HAP-1 (cell line): Measurements from ENCODE around the gene SLC44A1.

Source experiments
- DNase-seq, 2 experiments: peaks; one replicate each; pipeline ENCODE4 v3.0.0-alpha.2; 2016 to 2020; ENCODE audit warnings: low spot score in 2 of 2
- H3K27me3 ChIP-seq: fragments of 250-450 bp; sonication (Bioruptor Pico); 2 replicates; pipeline ENCODE4 v1.5.1; 2020; ENCODE audit warnings: low read depth, mild to moderate bottlenecking, moderate library complexity
- H3K36me3 ChIP-seq: fragments of 250-450 bp; sonication (Bioruptor Pico); replicated peaks from 2 replicates; pipeline ENCODE4 v1.5.1; 2020; ENCODE audit warnings: mild to moderate bottlenecking
- H3K4me1 ChIP-seq: fragments of 250-450 bp; sonication (Bioruptor Pico); 2 replicates; pipeline ENCODE4 v1.5.1; 2020; ENCODE audit warnings: mild to moderate bottlenecking
- H3K4me3 ChIP-seq: fragments of 250-450 bp; sonication (Bioruptor Pico); 2 replicates; pipeline ENCODE4 v1.5.1; 2020; ENCODE audit warnings: mild to moderate bottlenecking, moderate library complexity
- H3K9me3 ChIP-seq: fragments of 250-450 bp; sonication (Bioruptor Pico); 2 replicates; pipeline ENCODE4 v1.5.1; 2020; ENCODE audit warnings: mild to moderate bottlenecking, moderate library complexity
- in situ Hi-C: fragments of 300-500 bp; cut with MboI; formaldehyde crosslinking; loops from 3 replicates; pipeline ENCODE4 v1.14.3; 2020; ENCODE audit warnings: low sequenced_read_pairs, inconsistent platforms, mixed read lengths

The SLC44A1 gene

DNA sequence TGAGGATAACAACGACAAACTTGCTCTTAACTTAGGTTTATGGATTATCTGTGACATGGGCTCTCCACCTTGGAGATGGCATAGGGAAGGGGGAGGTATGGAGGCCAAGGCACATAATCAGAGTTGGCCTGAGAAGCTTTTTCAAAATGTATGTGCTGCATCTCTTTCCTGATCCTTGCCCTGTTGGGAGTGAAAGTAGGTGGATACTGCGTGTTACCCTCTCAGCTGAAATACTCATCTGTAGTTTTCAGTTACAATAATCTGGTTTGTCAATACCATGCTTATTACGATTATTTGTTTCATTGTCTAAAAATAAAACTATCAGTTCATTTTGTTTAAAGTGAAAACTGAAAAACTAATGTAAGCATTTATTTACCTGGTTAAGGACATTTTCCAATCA, 86.7 kb downstream of the SLC44A1 start:
- no peaks in the 10 kb centered on the region for H3K27me3 ChIP-seq
- 0 out of 2 replicates have a peak, but pooled peaks cover 3% of the 10 kb centered on the region for H3K4me1 ChIP-seq
- DNase-seq, result no peak
- H3K36me3 ChIP-seq, result no peaks in the 10 kb centered on the region
- H3K4me3 ChIP-seq, result no peak overlapping the region
- in situ Hi-C loops, result no loop called here
- H3K9me3 ChIP-seq, result no peaks in the 10 kb centered on the region

DNA sequence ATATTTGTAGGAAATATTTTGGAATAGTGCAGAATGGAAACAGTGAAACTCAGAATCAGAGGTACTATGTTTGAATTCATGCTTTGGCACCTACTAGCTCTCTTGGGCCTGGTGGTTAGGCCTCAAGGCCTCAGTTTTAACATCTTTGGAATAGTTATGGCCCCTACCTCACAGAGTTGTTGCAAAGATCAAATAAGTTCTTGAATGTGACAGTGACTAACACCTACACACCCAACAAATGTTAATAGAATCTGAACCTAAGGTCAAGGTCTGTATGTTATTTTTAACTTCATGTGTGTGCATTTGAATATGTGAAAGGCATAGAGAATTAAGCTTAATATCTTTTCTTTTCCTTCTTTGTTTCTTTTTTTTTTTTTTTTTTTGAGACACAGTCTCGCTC, 87.3 kb downstream of the SLC44A1 start:
- in situ Hi-C loops, result no loop called here
- H3K4me3 ChIP-seq, result no peak overlapping the region

DNA sequence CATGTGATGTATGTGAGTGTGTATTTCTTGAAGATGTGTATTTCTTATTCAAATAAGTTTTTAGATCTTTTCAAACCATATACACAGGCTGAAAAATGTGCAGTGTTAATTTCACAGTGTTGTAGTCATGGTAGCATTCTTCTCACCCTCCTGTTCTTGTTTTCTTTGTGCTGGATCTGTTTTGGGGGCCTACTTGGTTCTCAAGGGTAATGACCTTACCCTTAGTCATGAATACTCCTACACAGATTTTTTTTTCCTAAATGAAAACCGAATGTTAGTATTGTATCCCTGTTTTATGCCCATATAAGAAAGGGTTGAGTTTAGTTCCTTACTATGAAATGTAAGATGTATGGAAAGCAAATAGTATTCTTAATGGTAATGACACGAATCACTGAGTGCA, 88.0 kb downstream of the SLC44A1 start:
- no peaks in the 10 kb centered on the region for H3K36me3 ChIP-seq
- in situ Hi-C loops, result no loop called here
- H3K4me1 ChIP-seq, result 0 out of 2 replicates have a peak, but pooled peaks cover 3% of the 10 kb centered on the region

More for the DNA sequence above, 87.3 kb downstream of the SLC44A1 start:
- Histone ChIP-seq H3K27me3 (no peaks in the 10 kb centered on the region), H3K36me3 (no peaks in the 10 kb centered on the region), H3K4me1 (0 out of 2 replicates have a peak, but pooled peaks cover 3% of the 10 kb centered on the region), H3K9me3 (no peaks in the 10 kb centered on the region)
- DNase-seq, result no peak

DNA sequence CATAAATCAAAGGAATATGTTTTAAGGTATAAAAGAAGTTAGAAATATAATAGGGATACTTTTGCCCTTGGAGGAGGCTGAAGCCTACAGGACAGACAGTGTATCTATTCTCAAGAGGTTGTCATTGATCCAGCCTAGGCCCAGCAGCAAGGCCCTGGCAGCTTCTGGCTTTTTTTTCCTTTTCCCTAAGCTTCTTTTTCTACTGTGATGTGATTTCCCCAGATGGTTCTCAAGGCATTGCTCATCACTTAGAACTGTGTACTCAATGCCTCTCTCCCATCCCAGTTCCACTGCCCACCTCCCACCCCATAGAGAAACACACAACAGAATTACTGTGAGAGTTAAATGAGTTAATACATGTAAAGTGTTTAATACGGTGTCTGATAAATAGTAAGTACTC, 88.6 kb downstream of the SLC44A1 start:
- no peaks in the 10 kb centered on the region for H3K36me3 ChIP-seq
- in situ Hi-C loops, result no loop called here
- no peaks in the 10 kb centered on the region for H3K9me3 ChIP-seq
- no peak overlapping the region for H3K4me3 ChIP-seq
- H3K27me3 ChIP-seq, result no peaks in the 10 kb centered on the region
- 0 out of 2 replicates have a peak, but pooled peaks cover 3% of the 10 kb centered on the region for H3K4me1 ChIP-seq
- DNase-seq, result no peak

More for the DNA sequence above, 88.0 kb downstream of the SLC44A1 start:
- DNase-seq, result no peak
- H3K9me3 ChIP-seq, result no peaks in the 10 kb centered on the region
- H3K27me3 ChIP-seq, result no peaks in the 10 kb centered on the region
- H3K4me3 ChIP-seq, result no peak overlapping the region

DNA sequence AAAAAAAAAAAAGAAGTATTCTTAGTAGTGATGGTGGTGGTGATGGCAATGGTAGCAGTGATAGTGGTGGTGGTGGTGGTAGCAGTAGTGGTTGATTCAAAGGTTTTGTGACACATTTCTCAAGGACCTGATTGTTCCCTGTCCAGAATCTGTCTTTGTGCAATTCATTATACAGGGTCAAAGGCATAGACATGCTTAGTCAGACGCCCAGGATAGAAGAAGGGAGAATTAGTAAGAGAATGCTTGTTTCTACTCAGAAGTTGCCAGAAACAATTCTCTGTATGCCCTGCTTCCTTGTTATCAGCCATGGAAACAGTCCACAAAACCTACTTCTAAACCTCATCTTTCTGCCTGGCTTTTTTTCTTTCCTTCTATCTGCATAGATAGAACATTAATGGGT, 89.4 kb downstream of the SLC44A1 start:
- H3K27me3 ChIP-seq, result no peaks in the 10 kb centered on the region
- H3K4me1 ChIP-seq, result 0 out of 2 replicates have a peak, but pooled peaks cover 3% of the 10 kb centered on the region
- H3K36me3 ChIP-seq, result no peaks in the 10 kb centered on the region
- in situ Hi-C loops, result no loop called here
- no peaks in the 10 kb centered on the region for H3K9me3 ChIP-seq
- no peak overlapping the region for H3K4me3 ChIP-seq
- no peak for DNase-seq

DNA sequence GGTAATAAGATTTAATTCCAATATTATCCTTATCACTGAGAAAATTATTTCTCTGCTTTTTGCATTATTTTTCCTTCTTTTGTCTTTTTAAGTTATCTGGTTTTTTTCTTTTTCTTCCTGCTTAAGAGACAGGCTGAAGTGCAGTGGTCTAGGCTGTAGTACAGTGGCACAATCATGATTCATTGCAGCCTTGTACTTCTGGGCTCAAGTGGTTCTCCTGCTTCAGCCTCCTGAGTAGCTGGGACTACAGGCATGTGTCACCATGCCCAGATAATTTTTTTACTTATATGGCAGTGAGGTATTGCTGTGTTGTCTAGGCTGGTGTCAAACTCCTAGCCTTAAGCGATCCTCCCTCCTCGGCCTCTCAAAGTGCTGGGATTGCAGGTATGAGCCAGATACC, 93.9 kb downstream of the SLC44A1 start:
- DNase-seq, result no peak
- in situ Hi-C loops, result no loop called here
- H3K27me3 ChIP-seq, result no peaks in the 10 kb centered on the region
- no peak overlapping the region for H3K4me3 ChIP-seq
- no peaks in the 10 kb centered on the region for H3K36me3 ChIP-seq
- H3K4me1 ChIP-seq, result 0 out of 2 replicates have a peak, but pooled peaks cover 3% of the 10 kb centered on the region
- no peaks in the 10 kb centered on the region for H3K9me3 ChIP-seq

DNA sequence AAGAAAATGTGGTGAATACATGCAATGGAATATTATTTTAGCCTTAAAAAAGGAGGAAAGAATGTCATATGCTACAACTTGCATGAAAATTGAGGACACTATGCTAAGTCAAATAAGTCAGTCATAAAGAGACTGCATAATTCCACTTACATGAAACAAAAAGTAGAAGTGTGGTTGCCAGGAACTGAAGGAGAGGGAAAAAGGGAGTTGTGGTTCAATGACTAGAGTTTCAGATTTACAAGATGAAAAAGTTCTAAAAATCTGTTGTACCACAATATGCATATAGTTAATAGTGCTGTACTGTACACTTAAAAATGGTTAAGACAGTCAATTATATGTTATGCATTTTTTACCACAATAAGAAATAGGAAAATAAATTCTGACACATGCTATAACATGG, 95.4 kb downstream of the SLC44A1 start:
- DNase-seq, result no peak
- H3K4me1 ChIP-seq, result no peaks in the 10 kb centered on the region
- H3K9me3 ChIP-seq, result no peaks in the 10 kb centered on the region
- H3K4me3 ChIP-seq, result no peak overlapping the region
- in situ Hi-C loops, result no loop called here
- no peaks in the 10 kb centered on the region for H3K36me3 ChIP-seq
- no peaks in the 10 kb centered on the region for H3K27me3 ChIP-seq

DNA sequence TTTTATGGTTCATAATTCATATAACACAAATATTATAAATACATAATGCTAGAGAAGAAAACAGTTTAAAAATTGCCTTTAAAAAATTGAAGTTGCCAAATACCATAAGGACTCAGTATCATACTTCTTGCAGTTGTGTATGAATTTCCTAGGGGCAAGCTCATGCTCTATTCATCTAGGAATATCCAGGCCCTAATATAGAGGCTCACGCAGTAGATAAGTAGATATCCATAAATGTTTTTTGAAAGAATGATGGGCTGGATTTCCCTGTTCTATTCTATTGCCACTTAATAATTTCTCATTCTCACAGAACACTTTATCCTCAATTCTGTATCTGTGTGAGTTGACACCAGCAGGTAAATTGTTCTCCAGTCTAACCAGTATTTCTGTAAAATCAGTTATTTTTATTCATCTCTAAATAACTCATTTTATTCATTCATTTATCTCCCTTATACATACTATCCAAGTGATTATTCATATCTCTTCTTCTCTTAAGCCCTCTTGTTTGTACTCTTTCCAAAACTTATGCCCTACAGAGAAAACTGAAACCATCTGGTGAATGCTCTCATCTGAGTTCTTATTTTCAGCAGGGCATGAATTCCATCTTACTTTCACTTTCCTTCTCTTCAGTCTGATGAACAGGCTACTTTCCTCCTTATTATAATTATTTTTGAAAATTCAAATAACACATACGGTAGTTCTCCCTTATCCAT, 97.1 kb downstream of the SLC44A1 start:
- H3K4me3 ChIP-seq, result no peak overlapping the region
- H3K9me3 ChIP-seq, result no peaks in the 10 kb centered on the region
- no peaks in the 10 kb centered on the region for H3K27me3 ChIP-seq
- in situ Hi-C loops, result no loop called here
- no peaks in the 10 kb centered on the region for H3K36me3 ChIP-seq
- no peak for DNase-seq
- peaks cover 9% of the 10 kb centered on the region for H3K4me1 ChIP-seq

DNA sequence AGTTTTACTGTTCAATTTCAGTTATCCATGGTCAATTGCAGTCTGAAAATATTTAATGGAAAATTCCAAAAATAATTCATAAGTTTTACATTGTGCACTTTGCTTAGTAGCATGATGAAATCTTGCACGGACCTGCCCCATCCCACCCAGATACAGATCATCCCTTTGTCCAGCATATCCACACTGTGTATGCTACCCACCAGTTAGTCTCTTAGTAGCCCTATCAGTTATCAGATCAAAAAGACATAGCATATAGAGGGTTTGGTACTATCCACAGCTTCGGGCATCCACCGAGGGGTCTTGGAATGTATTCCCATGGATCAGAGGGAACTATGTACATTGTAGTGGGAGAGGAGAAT, 97.7 kb downstream of the SLC44A1 start:
- DNase-seq, result no peak
- H3K36me3 ChIP-seq, result no peaks in the 10 kb centered on the region
- H3K27me3 ChIP-seq, result no peaks in the 10 kb centered on the region
- in situ Hi-C loops, result no loop called here
- no peak overlapping the region for H3K4me3 ChIP-seq
- peaks cover 12% of the 10 kb centered on the region for H3K4me1 ChIP-seq
- no peaks in the 10 kb centered on the region for H3K9me3 ChIP-seq

DNA sequence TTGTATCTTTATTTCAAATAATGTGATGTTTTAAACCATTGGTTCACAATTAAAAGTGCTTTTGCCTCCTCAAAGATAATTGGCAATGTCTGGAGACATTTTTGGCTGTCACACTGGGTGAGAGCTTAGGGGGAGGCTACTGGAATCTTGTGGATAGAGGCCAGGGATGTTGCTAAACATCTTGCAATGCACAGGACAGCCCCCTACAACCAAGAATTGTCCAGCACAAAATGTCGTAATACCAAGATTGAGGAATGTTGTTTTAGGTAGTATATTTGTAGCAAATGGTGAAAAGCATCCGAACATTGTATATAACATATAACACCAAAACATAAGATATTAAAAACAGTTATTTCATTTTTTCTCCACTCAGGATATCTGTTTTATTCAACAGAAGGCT, 99.8 kb downstream of the SLC44A1 start:
- Histone ChIP-seq H3K9me3 (no peaks in the 10 kb centered on the region), H3K4me1 (peaks cover 12% of the 10 kb centered on the region), H3K4me3 (no peak overlapping the region), H3K27me3 (no peaks in the 10 kb centered on the region), H3K36me3 (no peaks in the 10 kb centered on the region)
- in situ Hi-C loops, result no loop called here
- no peak for DNase-seq

DNA sequence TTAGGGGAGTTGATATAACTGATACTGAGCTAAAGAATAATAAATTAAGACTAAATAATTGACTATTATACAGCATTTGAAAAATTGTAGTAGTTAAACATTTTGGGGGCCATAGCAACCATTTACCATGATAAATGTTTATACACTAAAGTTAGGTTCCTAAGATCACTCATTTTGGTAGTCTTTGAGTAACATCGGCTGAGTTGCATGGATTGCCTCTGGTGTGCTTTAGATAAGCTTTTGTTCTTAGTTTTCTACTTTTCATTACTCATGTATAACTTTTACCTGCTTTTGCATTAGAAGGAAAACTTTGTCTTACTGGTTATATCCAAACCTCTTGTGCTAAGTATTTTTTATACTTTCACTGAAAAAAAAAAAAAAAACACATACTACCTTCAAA, 101.2 kb downstream of the SLC44A1 start:
- H3K4me3 ChIP-seq, result no peak overlapping the region

DNA sequence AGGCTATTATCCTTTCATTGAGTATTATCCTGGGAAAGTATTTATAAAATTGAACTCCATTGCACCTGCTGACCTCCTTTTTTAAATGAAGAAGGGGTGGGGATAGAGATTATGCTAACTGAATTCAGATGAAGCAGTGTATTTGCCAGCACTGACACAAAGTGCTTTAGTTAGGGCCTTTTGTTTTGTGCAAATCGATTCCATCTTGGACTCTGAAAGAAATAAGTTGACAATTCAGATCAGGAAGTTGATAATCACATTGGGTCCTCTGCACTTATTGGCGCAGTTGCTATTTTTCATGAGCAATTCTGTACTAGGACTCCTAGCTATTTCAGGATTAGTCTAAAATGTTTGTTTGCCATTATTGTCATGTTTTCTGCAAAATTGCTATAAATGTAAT, 101.8 kb downstream of the SLC44A1 start:
- H3K27me3 ChIP-seq, result no peaks in the 10 kb centered on the region
- peak; percentile 25 to 95 for DNase-seq
- peaks cover 12% of the 10 kb centered on the region for H3K4me1 ChIP-seq
- H3K36me3 ChIP-seq, result no peaks in the 10 kb centered on the region
- no peaks in the 10 kb centered on the region for H3K9me3 ChIP-seq
- no peak overlapping the region for H3K4me3 ChIP-seq
- in situ Hi-C loops, result no loop called here

More for the DNA sequence above, 101.2 kb downstream of the SLC44A1 start:
- Histone ChIP-seq H3K27me3 (no peaks in the 10 kb centered on the region), H3K4me1 (peaks cover 12% of the 10 kb centered on the region), H3K36me3 (no peaks in the 10 kb centered on the region), H3K9me3 (no peaks in the 10 kb centered on the region)
- no peak for DNase-seq
- in situ Hi-C loops, result no loop called here

DNA sequence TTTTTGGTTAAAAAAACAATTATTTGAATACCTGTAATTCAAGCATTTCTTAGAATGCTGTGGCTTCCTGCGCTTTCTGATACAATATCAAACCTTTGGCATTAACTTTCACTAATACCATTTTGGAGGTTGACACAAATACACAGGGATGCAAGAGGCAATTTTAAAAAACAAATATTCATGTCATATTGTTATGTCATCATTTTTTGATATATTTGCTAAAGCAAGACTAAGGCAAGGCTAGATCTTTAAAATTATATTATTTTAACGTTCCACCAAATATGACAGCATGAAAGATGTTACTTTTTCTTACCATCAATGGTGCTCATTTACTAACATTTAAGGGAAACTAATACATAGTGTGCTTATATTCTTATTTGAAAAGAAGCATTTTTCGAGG, 110.0 kb downstream of the SLC44A1 start:
- no peaks in the 10 kb centered on the region for H3K9me3 ChIP-seq
- no peaks in the 10 kb centered on the region for H3K36me3 ChIP-seq
- no peak overlapping the region for H3K4me3 ChIP-seq
- DNase-seq, result no peak
- no peaks in the 10 kb centered on the region for H3K4me1 ChIP-seq
- in situ Hi-C loops, result no loop called here
- H3K27me3 ChIP-seq, result no peaks in the 10 kb centered on the region

DNA sequence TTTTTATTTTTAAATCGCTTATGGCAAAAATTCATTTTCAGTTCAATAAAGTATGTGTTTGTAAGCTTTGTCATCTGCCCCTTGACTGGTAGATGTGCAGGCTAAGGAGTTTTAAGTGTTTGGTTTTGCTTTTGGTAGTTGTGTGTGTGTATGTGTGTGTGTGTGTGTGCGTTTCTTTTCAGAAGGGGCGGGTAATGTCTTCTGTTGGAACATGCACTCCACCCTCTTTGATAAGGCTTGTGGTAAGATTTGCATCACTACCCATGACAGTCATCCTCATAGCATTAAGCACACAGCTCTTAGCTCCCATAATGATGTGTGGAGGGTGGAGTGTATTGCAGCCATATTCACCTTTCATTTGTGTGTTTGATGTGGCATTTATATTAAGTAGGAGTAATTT, 111.3 kb downstream of the SLC44A1 start:
- in situ Hi-C loops, result no loop called here
- Histone ChIP-seq H3K36me3 (no peaks in the 10 kb centered on the region), H3K27me3 (no peaks in the 10 kb centered on the region), H3K4me1 (no peaks in the 10 kb centered on the region), H3K9me3 (no peaks in the 10 kb centered on the region), H3K4me3 (no peak overlapping the region)
- no peak for DNase-seq

DNA sequence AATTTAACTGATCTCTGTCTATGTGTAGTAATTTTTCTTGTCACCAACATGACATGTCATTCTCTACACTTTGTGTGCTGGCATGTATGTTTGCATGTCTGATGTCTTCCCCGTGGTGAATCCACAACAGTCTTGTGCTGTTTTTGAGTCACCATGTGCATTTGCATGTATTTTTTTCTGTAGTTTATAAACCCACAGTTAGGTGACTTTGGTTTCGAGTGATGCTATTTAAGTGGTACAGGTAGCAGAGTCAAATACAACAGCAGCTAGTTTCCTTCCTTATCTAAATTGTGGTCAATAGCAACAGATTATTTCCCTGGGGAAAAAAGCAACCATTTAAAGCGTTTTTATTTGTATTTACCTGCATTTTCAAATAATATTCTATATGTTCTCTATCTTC, 113.5 kb downstream of the SLC44A1 start:
- H3K4me1 ChIP-seq, result no peaks in the 10 kb centered on the region
- no peak for DNase-seq
- H3K36me3 ChIP-seq, result no peaks in the 10 kb centered on the region; the same call in 1 of the 2 replicates
- no peaks in the 10 kb centered on the region for H3K9me3 ChIP-seq
- in situ Hi-C loops, result no loop called here
- H3K27me3 ChIP-seq, result no peaks in the 10 kb centered on the region
- no peak overlapping the region for H3K4me3 ChIP-seq
